Right ventricle myocardium inferior (tissue), 1 donor: ENCODE data around the gene ANKLE2. TPM values are rescaled to one million over a fixed set of nuclear protein-coding genes. Genes with fewer than 3 reads are reported as not detected.
"Not testable (repeated sequence)": the region's sequence is repeated elsewhere in the genome, so short reads cannot be mapped to it uniquely, and the experiment has no call there.

Experiments
- ATAC-seq: fragments of 200-7000 bp; cut with Tn5 transposase; one replicate; pipeline ENCODE4 v1.9.1; 2020; ENCODE audit warnings: mild to moderate bottlenecking, moderate library complexity
- DNase-seq: peaks from one replicate; pipeline ENCODE4 v3.0.0; 2021; ENCODE audit errors: missing footprints
- intact Hi-C: fragments of 100-400 bp; cut with DNase I; formaldehyde crosslinking; loops from one replicate; pipeline ENCODE4 v1.11.0; 2022
- total RNA-seq: library from RNA; stranded (reverse); fragmentation: NEBNext Ultra II Directional; extraction: Animal tissue kit (Norgen Biotek cat#: 25700); gene quantifications from one replicate; pipeline ENCODE4 v1.2.1, GENCODE V29; 2021
- donor health status: DM: no; HTN: yes; CAD: no; lungs with severe emphysema.

ANKLE2 gene
- total RNA-seq, 1 donor from 2014 or later, result 24.9 TPM

- intact Hi-C loops, result no loop called here
- DNase-seq (no peak), ATAC-seq (peak; percentile 36)
Measured at GRCh38 chr12:132710043-132710404, 51.6 kb downstream of the ANKLE2 start.

GRCh38 chr12:132708150-132708549, 53.5 kb downstream of the ANKLE2 start:
- ATAC-seq (no peak), DNase-seq (no peak)
- intact Hi-C loops, result no loop called here

GRCh38 chr12:132707241-132707640, 54.4 kb downstream of the ANKLE2 start:
- intact Hi-C loops, result no loop called here
- no peak for ATAC-seq

GRCh38 chr12:132703641-132704040, 58.0 kb downstream of the ANKLE2 start:
- ATAC-seq (no peak), DNase-seq (no peak)
- intact Hi-C loops, result no loop called here

More at GRCh38 chr12:132707241-132707640, 54.4 kb downstream of the ANKLE2 start:
- DNase-seq, result no peak

GRCh38 chr12:132702640-132703039, 59.0 kb downstream of the ANKLE2 start:
- ATAC-seq (no peak), DNase-seq (no peak)
- intact Hi-C loops, result no loop called here

GRCh38 chr12:132700212-132700822, 61.3 kb downstream of the ANKLE2 start:
- DNase-seq, result no peak
- ATAC-seq, result no peak
- intact Hi-C loops, result no loop called here

GRCh38 chr12:132698341-132698740, 63.3 kb downstream of the ANKLE2 start:
- DNase-seq (no peak), ATAC-seq (no peak)
- intact Hi-C loops, result no loop called here

GRCh38 chr12:132695431-132695830, 66.2 kb downstream of the ANKLE2 start:
- ATAC-seq, result peak; percentile 97
- no peak for DNase-seq
- intact Hi-C loops, result no loop called here

GRCh38 chr12:132694888-132695287, 66.7 kb downstream of the ANKLE2 start:
- DNase-seq, ATAC-seq, intact Hi-C loops: not testable (repeated sequence)

GRCh38 chr12:132692030-132692429, 69.6 kb downstream of the ANKLE2 start:
- DNase-seq, intact Hi-C loops, ATAC-seq: not testable (repeated sequence)

- ATAC-seq (no peak), DNase-seq (no peak)
- intact Hi-C loops, result no loop called here
Measured at GRCh38 chr12:132690112-132690511, 71.5 kb downstream of the ANKLE2 start.

GRCh38 chr12:132689227-132689626, 72.4 kb downstream of the ANKLE2 start:
- DNase-seq (no peak), ATAC-seq (no peak)
- intact Hi-C loops, result loop anchor here (5.0 kb wide), 1 partner anchor 78 kb away; no protein-coding TSS in a partner anchor

GRCh38 chr12:132687211-132688164, 74.1 kb downstream of the ANKLE2 start, which contains the start of the genes POLE and PXMP2:
Gene POLE, minus strand, starts transcription at chr12:132687342. Its CDS starts 27 bp downstream, at chr12:132687315.
Gene PXMP2, plus strand, starts transcription at chr12:132687587. Its CDS starts 84 bp downstream, at chr12:132687671.
- peak; percentile 99 for ATAC-seq
- DNase-seq, result peak; percentile 98
- intact Hi-C loops, result loop anchor here (5.0 kb wide), 1 partner anchor 80 kb away; no protein-coding TSS in a partner anchor

GRCh38 chr12:132686825-132687210, 74.8 kb downstream of the ANKLE2 start:
- intact Hi-C loops, result loop anchor here (5.0 kb wide), 1 partner anchor 80 kb away; no protein-coding TSS in a partner anchor
- no peak for ATAC-seq
- peak; percentile 77 for DNase-seq

- intact Hi-C loops, result loop anchor here (5.0 kb wide), 1 partner anchor 82 kb away; no protein-coding TSS in a partner anchor
- ATAC-seq, result no peak
Measured at GRCh38 chr12:132685400-132685799, 76.2 kb downstream of the ANKLE2 start.

GRCh38 chr12:132677492-132677891, 84.1 kb downstream of the ANKLE2 start:
- intact Hi-C loops, result no loop called here
- DNase-seq (no peak), ATAC-seq (no peak)

More at GRCh38 chr12:132685400-132685799, 76.2 kb downstream of the ANKLE2 start:
- no peak for DNase-seq

- ATAC-seq (no peak), DNase-seq (no peak)
- intact Hi-C loops, result no loop called here
Measured at GRCh38 chr12:132675757-132676432, 85.7 kb downstream of the ANKLE2 start.
